ENCODE data around the gene OR5AU1. TPM values are rescaled to one million over a fixed set of nuclear protein-coding genes. Genes with fewer than 3 reads are reported as not detected.

OR5AU1 gene
- polyA plus RNA-seq, 1 of the 3 experiments (the other 2 are of a cell fraction): not detected

- TF ChIP-seq, protein P1, sequence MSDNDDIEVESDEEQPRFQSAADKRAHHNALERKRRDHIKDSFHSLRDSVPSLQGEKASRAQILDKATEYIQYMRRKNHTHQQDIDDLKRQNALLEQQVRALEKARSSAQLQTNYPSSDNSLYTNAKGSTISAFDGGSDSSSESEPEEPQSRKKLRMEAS (IDR thresholded peaks at IDR 0.05; ENCODE audit: low read depth): no peak
- TF ChIP-seq POLR2AphosphoS5 (IDR thresholded peaks at IDR 0.05; ENCODE audit: low read depth, low read length): no peak
- no peak for TF ChIP-seq NRF1 (IDR thresholded peaks at IDR 0.05; ENCODE audit: low read depth, low read length)
- TF ChIP-seq NFIC (IDR thresholded peaks at IDR 0.05; ENCODE audit: borderline replicate concordance): no peak
- no peak for TF ChIP-seq FOXM1 (IDR thresholded peaks at IDR 0.05; ENCODE audit: low read depth)
Observed at GRCh38 chr14:21105095-21105494, 50.8 kb downstream of the OR5AU1 start (continued).

Small RNA genes within 50 kb of the gene (small RNA-seq; reads per million reads assigned to genes)
- 0 reads per million in 7 experiments for gene RNU6-252P

Other genes with a start within 250 kb of the OR5AU1 start
- gene RNASE2, start 200.6 kb downstream of the OR5AU1 start, polyA plus RNA-seq (2012; rRNA removed): not detected in 2 replicates
- 104 and 144 TPM in 2 replicates for gene METTL17, start 166.1 kb downstream of the OR5AU1 start, polyA plus RNA-seq (2012; rRNA removed)
- not detected in 2 replicates for gene SLC39A2, start 156.8 kb downstream of the OR5AU1 start, polyA plus RNA-seq (2012; rRNA removed)
- gene NDRG2, start 131.0 kb downstream of the OR5AU1 start, polyA plus RNA-seq (2012; rRNA removed): 15.8 and 15.9 TPM in 2 replicates
- not detected in 2 replicates for gene TPPP2, start 125.8 kb downstream of the OR5AU1 start, polyA plus RNA-seq (2012; rRNA removed)
- gene RNASE13, start 121.3 kb downstream of the OR5AU1 start, polyA plus RNA-seq (2012; rRNA removed): 0.10 TPM in 1 of 2 replicates, not detected in the other
- not detected in 2 replicates for gene RNASE7, start 113.7 kb downstream of the OR5AU1 start, polyA plus RNA-seq (2012; rRNA removed)
- gene RNASE8, start 98.2 kb downstream of the OR5AU1 start, polyA plus RNA-seq (2012; rRNA removed): not detected in 2 replicates
- gene ARHGEF40, start 85.8 kb downstream of the OR5AU1 start, polyA plus RNA-seq (2012; rRNA removed): 58.8 and 64.2 TPM in 2 replicates
- gene ZNF219, start 57.4 kb downstream of the OR5AU1 start, polyA plus RNA-seq (2012; rRNA removed): 22.1 and 24.1 TPM in 2 replicates
- gene TMEM253, start 55.0 kb downstream of the OR5AU1 start, polyA plus RNA-seq (2012; rRNA removed): 0.82 and 0.94 TPM in 2 replicates
- gene HNRNPC, start 113.4 kb upstream of the OR5AU1 start, polyA plus RNA-seq (2012; rRNA removed): 341 and 500 TPM in 2 replicates
- gene RPGRIP1, start 124.0 kb upstream of the OR5AU1 start, polyA plus RNA-seq (2012; rRNA removed): not detected in 2 replicates
- gene SUPT16H, start 228.0 kb upstream of the OR5AU1 start, polyA plus RNA-seq (2012; rRNA removed): 53.7 and 65.6 TPM in 2 replicates

All from SK-N-SH (cell line).